HEK293 (cell line): Measurements from ENCODE around the gene CREG2.

ENCODE experiments used
- CTCF ChIA-PET: fragments of 350-600 bp; formaldehyde crosslinking; extraction: SDS; loops from one replicate; lab custom pipeline; 2021; ENCODE audit warnings: antibody characterized with exemption; lab: Yijun Ruan, JAX
- POLR2A ChIA-PET: fragments of 300-600 bp; formaldehyde crosslinking; extraction: SDS; loops from one replicate; lab custom pipeline; 2020; ENCODE audit warnings: antibody characterized with exemption, inconsistent platforms; lab: Yijun Ruan, JAX
- H3K27ac ChIP-seq: fragments of 200-500 bp; sonication (Bioruptor generic); 2 replicates; pipeline ENCODE4 v1.5.1; 2014; ENCODE audit warnings: low read depth, low read length, control low read depth, inconsistent platforms; ENCODE audit errors: extremely low read depth
- H3K36me3 ChIP-seq, 2 experiments: fragments of 200-500 bp in 1 of 2; sonication (Bioruptor generic) in 1 of 2; 1 replicate in 1 of 2; 2 replicates in 1 of 2; pipeline ENCODE4 v1.5.1; 2014 to 2017; ENCODE audit warnings: inconsistent platforms in 2 of 2, low read length in 2 of 2; ENCODE audit not compliant: control insufficient read depth in 2 of 2, insufficient read depth in 1 of 2
- H3K4me1 ChIP-seq: fragments of 200-500 bp; sonication (Bioruptor generic); 2 replicates; pipeline ENCODE4 v1.5.1; 2014; ENCODE audit warnings: mild to moderate bottlenecking, low read length, inconsistent platforms; ENCODE audit not compliant: control insufficient read depth, insufficient read depth
- H3K4me3 ChIP-seq: 2 replicates; pipeline ENCODE4 v1.5.1; 2011; ENCODE audit warnings: low read depth, mild to moderate bottlenecking, control low read depth, low read length, moderate library complexity
- H3K9me3 ChIP-seq: fragments of 200-500 bp; sonication (Bioruptor generic); 2 replicates; pipeline ENCODE4 v1.5.1; 2014; ENCODE audit warnings: low read depth, low read length, inconsistent platforms; ENCODE audit not compliant: control insufficient read depth, insufficient read depth
- CTCF ChIP-seq: fragments of 450-650 bp; formaldehyde crosslinking; IDR thresholded peaks from 2 replicates; pipeline ENCODE4 v1.5.1; 2016; ENCODE audit warnings: missing biosample characterization, missing genetic modification characterization
- EGR2 ChIP-seq: fragments of 450-650 bp; formaldehyde crosslinking; IDR thresholded peaks from 2 replicates; pipeline ENCODE4 v1.5.1; 2016; ENCODE audit warnings: low read depth, missing biosample characterization, missing genetic modification characterization
- GLIS1 ChIP-seq: fragments of 450-650 bp; formaldehyde crosslinking; IDR thresholded peaks from 2 replicates; pipeline ENCODE4 v1.5.1; 2016; ENCODE audit warnings: missing biosample characterization, missing genetic modification characterization
- GLIS2 ChIP-seq: fragments of 450-650 bp; formaldehyde crosslinking; IDR thresholded peaks from 2 replicates; pipeline ENCODE4 v1.5.1; 2016; ENCODE audit warnings: missing biosample characterization, missing genetic modification characterization
- IKZF3 ChIP-seq: fragments of 450-650 bp; IDR thresholded peaks from 2 replicates; pipeline ENCODE4 v1.5.0; 2018; ENCODE audit warnings: missing biosample characterization, mild to moderate bottlenecking, missing genetic modification characterization, moderate library complexity
- KLF10 ChIP-seq: fragments of 450-650 bp; IDR thresholded peaks from 2 replicates; pipeline ENCODE4 v1.5.1; 2018; ENCODE audit warnings: missing biosample characterization, mild to moderate bottlenecking, missing genetic modification characterization
- MZF1 ChIP-seq: fragments of 450-650 bp; formaldehyde crosslinking; IDR thresholded peaks from 2 replicates; pipeline ENCODE4 v1.5.1; 2017; ENCODE audit warnings: missing biosample characterization, missing genetic modification characterization, borderline replicate concordance
- PATZ1 ChIP-seq: fragments of 450-650 bp; formaldehyde crosslinking; IDR thresholded peaks from 2 replicates; pipeline ENCODE4 v1.5.1; 2016; ENCODE audit warnings: missing biosample characterization, missing genetic modification characterization
- PRDM4 ChIP-seq: fragments of 450-650 bp; formaldehyde crosslinking; IDR thresholded peaks from 2 replicates; pipeline ENCODE4 v1.5.1; 2017; ENCODE audit warnings: missing biosample characterization, missing genetic modification characterization
- PRDM6 ChIP-seq: fragments of 450-650 bp; formaldehyde crosslinking; IDR thresholded peaks from 2 replicates; pipeline ENCODE4 v1.5.1; 2017; ENCODE audit warnings: missing biosample characterization, missing genetic modification characterization
- REST ChIP-seq: fragments of 450-650 bp; formaldehyde crosslinking; IDR thresholded peaks from 2 replicates; pipeline ENCODE4 v1.5.1; 2016; ENCODE audit warnings: missing biosample characterization, missing genetic modification characterization
- YY1 ChIP-seq: fragments of 450-650 bp; formaldehyde crosslinking; IDR thresholded peaks from 2 replicates; pipeline ENCODE4 v1.5.1; 2018; ENCODE audit warnings: missing biosample characterization, missing genetic modification characterization
- ZBTB26 ChIP-seq: fragments of 450-650 bp; formaldehyde crosslinking; optimal IDR thresholded peaks from 2 replicates; pipeline ENCODE3; 2016; ENCODE audit warnings: missing biosample characterization, mild to moderate bottlenecking, missing genetic modification characterization
- ZFHX2 ChIP-seq: fragments of 450-650 bp; formaldehyde crosslinking; conservative IDR thresholded peaks from 2 replicates; pipeline ENCODE4 v1.5.1; 2016; ENCODE audit warnings: missing biosample characterization, missing genetic modification characterization
- ZNF10 ChIP-seq: fragments of 450-650 bp; formaldehyde crosslinking; IDR thresholded peaks from 2 replicates; pipeline ENCODE4 v1.5.1; 2017; ENCODE audit warnings: missing biosample characterization, missing genetic modification characterization
- ZNF114 ChIP-seq: fragments of 450-650 bp; formaldehyde crosslinking; IDR thresholded peaks from 2 replicates; pipeline ENCODE4 v1.5.0; 2017; ENCODE audit warnings: missing biosample characterization, missing genetic modification characterization
- ZNF175 ChIP-seq: fragments of 450-650 bp; formaldehyde crosslinking; IDR thresholded peaks from 2 replicates; pipeline ENCODE4 v1.5.1; 2016; ENCODE audit warnings: missing biosample characterization, missing genetic modification characterization
- ZNF600 ChIP-seq: fragments of 450-650 bp; formaldehyde crosslinking; IDR thresholded peaks from 2 replicates; pipeline ENCODE4 v1.5.1; 2016; ENCODE audit warnings: missing biosample characterization, missing genetic modification characterization
- ZNF610 ChIP-seq: fragments of 450-650 bp; formaldehyde crosslinking; IDR thresholded peaks from 2 replicates; pipeline ENCODE4 v1.5.1; 2016; ENCODE audit warnings: missing biosample characterization, missing genetic modification characterization, borderline replicate concordance
- ZNF621 ChIP-seq: fragments of 450-650 bp; formaldehyde crosslinking; IDR thresholded peaks from 2 replicates; pipeline ENCODE4 v1.5.1; 2017; ENCODE audit warnings: missing biosample characterization, missing genetic modification characterization
- ZNF768 ChIP-seq: fragments of 450-650 bp; formaldehyde crosslinking; IDR thresholded peaks from 2 replicates; pipeline ENCODE4 v1.5.1; 2018; ENCODE audit warnings: missing biosample characterization, mild to moderate bottlenecking, missing genetic modification characterization
- ZXDB ChIP-seq: fragments of 450-650 bp; formaldehyde crosslinking; IDR thresholded peaks from 2 replicates; pipeline ENCODE4 v1.5.1; 2016; ENCODE audit warnings: missing biosample characterization, missing genetic modification characterization

CREG2 gene

GRCh38 chr2:101387151-101387834 lies at the start of gene CREG2:
Gene CREG2, minus strand, starts transcription at chr2:101387503. Its CDS starts 46 bp downstream, at chr2:101387457.
- Histone ChIP-seq H3K4me3 (peak within 1 kb of the TSS; percentile 69), H3K36me3 (no peaks in the 10 kb centered on the region), H3K4me1 (no peaks in the 10 kb centered on the region), H3K27ac (no peak within 1 kb of the TSS; the same call in 1 of the 2 replicates), H3K9me3 (no peaks in the 10 kb centered on the region)
- POLR2A ChIA-PET = no interaction called here
- TF ChIP-seq ZNF621 (tag by site-specific recombination) (no peak), GLIS2 (tag by site-specific recombination) (peak; percentile 77), ZNF175 (no peak), ZNF114 (tag by site-specific recombination) (no peak), ZBTB26 (peak; percentile 57), REST (peak; percentile 85; the same call in 1 of the 2 replicates), CTCF (tag by site-specific recombination) (peak; percentile 69; the same call in 1 of the 2 replicates), PRDM6 (tag by site-specific recombination) (no peak), ZNF10 (tag by site-specific recombination) (no peak), ZNF610 (tag by site-specific recombination) (no peak), EGR2 (tag by site-specific recombination) (0 out of 2 replicates have a peak, but pooled peaks have one; percentile 26), ZXDB (tag by site-specific recombination) (peak; percentile 82), GLIS1 (tag by site-specific recombination) (0 out of 2 replicates have a peak, but pooled peaks have one; percentile 20), KLF10 (tag by site-specific recombination) (no peak), PRDM4 (tag by site-specific recombination) (no peak), ZNF600 (tag by site-specific recombination) (0 out of 2 replicates have a peak, but pooled peaks have one; percentile 46), IKZF3 (tag by site-specific recombination) (peak; percentile 26; the same call in 1 of the 2 replicates), YY1 (tag by site-specific recombination) (no peak), ZFHX2 (tag by site-specific recombination) (peak; percentile 43; the same call in 1 of the 2 replicates), PATZ1 (tag by site-specific recombination) (peak; percentile 64), ZNF768 (peak; percentile 48; the same call in 1 of the 2 replicates), MZF1 (tag by site-specific recombination) (0 out of 2 replicates have a peak, but pooled peaks have one; percentile 17)
- CTCF ChIA-PET = interaction anchor here (0.6 to 3.6 kb wide), 25 partner anchors 9 to 454 kb away, joined by 3 to 21 read pairs (median 4); partner anchors contain the start of gene RNF149
